H1 (cell line): ENCODE results near the gene CRYBG1. TPM values are rescaled to one million over a fixed set of nuclear protein-coding genes. Genes with fewer than 3 reads are reported as not detected.
A peak's percentile ranks its signal among the peaks of the same experiment; 100 is the strongest.

ENCODE experiments used
- CTCF ChIA-PET: fragments of 300-600 bp; sonication (Branson Sonifier 250); formaldehyde crosslinking; loops from one replicate; lab custom pipeline; 2021; ENCODE audit not compliant: partially characterized antibody; lab: Charles Lee
- POLR2A ChIA-PET: fragments of 300-600 bp; sonication (Branson Sonifier 250); formaldehyde crosslinking; loops from one replicate; lab custom pipeline; 2021; ENCODE audit warnings: inconsistent platforms; ENCODE audit not compliant: partially characterized antibody; lab: Charles Lee
- DNase-seq, 2 experiments: peaks; one replicate each; pipeline versions ENCODE4 v3.0.0 to v3.0.0-alpha.2; 2010 to 2022; ENCODE audit warnings: low spot score in 2 of 2, low read depth in 1 of 2, mixed read lengths in 1 of 2
- FAIRE-seq: peaks from 2 replicates; lab custom pipeline; 2011; peaks lifted over from hg19 to GRCh38; lab: Jason Lieb, UNC
- H2AFZ ChIP-seq: 2 replicates; pipeline ENCODE4 v1.8.1; 2012; ENCODE audit warnings: low read length, inconsistent platforms
- H2AK5ac ChIP-seq: 2 replicates; pipeline ENCODE4 v1.6.1; 2013; ENCODE audit warnings: low read depth, low read length
- H2BK120ac ChIP-seq: replicated peaks from 2 replicates; pipeline ENCODE3; 2013; ENCODE audit warnings: low read depth, low read length, inconsistent platforms
- H2BK12ac ChIP-seq: 2 replicates; pipeline ENCODE4 v1.6.1; 2013; ENCODE audit warnings: low read depth, low read length
- H2BK15ac ChIP-seq: 2 replicates; pipeline ENCODE4 v1.6.1; 2013; ENCODE audit warnings: low read length
- H2BK20ac ChIP-seq: 2 replicates; pipeline ENCODE4 v1.6.1; 2013; ENCODE audit warnings: low read length
- H2BK5ac ChIP-seq: 2 replicates; pipeline ENCODE4 v1.6.1; 2013; ENCODE audit warnings: low read depth, low read length
- H3K14ac ChIP-seq: 2 replicates; pipeline ENCODE4 v1.6.1; 2013; ENCODE audit warnings: inconsistent platforms; ENCODE audit not compliant: insufficient read length
- H3K18ac ChIP-seq: 2 replicates; pipeline ENCODE4 v1.6.1; 2013; ENCODE audit warnings: low read length; ENCODE audit errors: extremely low read depth
- H3K23ac ChIP-seq: 2 replicates; pipeline ENCODE4 v1.6.1; 2013; ENCODE audit warnings: inconsistent platforms; ENCODE audit not compliant: insufficient read length
- H3K23me2 ChIP-seq: 2 replicates; pipeline ENCODE4 v1.6.1; 2013; ENCODE audit warnings: low read depth, low read length
- H3K27ac ChIP-seq: 2 replicates; pipeline ENCODE4 v1.6.1; 2011; ENCODE audit warnings: low read depth, low read length, inconsistent platforms
- H3K27me3 ChIP-seq, 4 experiments: replicated peaks in 1 of 4; 1 replicate in 1 of 4; 2 replicates in 3 of 4; pipeline versions ENCODE4 v1.6.1 to v1.8.1; 2011 to 2013; ENCODE audit warnings: low read length in 3 of 4, mild to moderate bottlenecking in 3 of 4, inconsistent platforms in 2 of 4, mixed read lengths in 2 of 4, moderate library complexity in 1 of 4; ENCODE audit not compliant: control insufficient read depth in 3 of 4, insufficient read depth in 3 of 4; ENCODE audit errors: extremely low read depth in 1 of 4
- H3K36me3 ChIP-seq, 4 experiments: 2 replicates each; pipeline versions ENCODE4 v1.6.1 to v1.8.1; 2011 to 2013; ENCODE audit warnings: mild to moderate bottlenecking in 4 of 4, low read length in 3 of 4, moderate library complexity in 2 of 4, control low read depth in 1 of 4, inconsistent platforms in 1 of 4; ENCODE audit not compliant: insufficient read depth in 4 of 4, control insufficient read depth in 2 of 4
- H3K4ac ChIP-seq: replicated peaks from 2 replicates; pipeline ENCODE3; 2013; ENCODE audit warnings: low read length, low read depth, mixed read lengths, inconsistent platforms; ENCODE audit not compliant: insufficient read length
- H3K4me1 ChIP-seq, 4 experiments: replicated peaks in 1 of 4; 1 replicate in 1 of 4; 2 replicates in 3 of 4; pipeline versions ENCODE4 v1.6.1 to v1.8.1; 2011 to 2013; ENCODE audit warnings: low read length in 3 of 4, inconsistent platforms in 2 of 4, mixed read lengths in 1 of 4; ENCODE audit not compliant: insufficient read depth in 4 of 4, control insufficient read depth in 3 of 4
- H3K4me2 ChIP-seq, 2 experiments: 2 replicates each; pipeline versions ENCODE4 v1.6.1 to v1.8.1; 2011 to 2013; ENCODE audit warnings: low read depth in 2 of 2, low read length in 2 of 2, control low read depth in 1 of 2, inconsistent platforms in 1 of 2, mild to moderate bottlenecking in 1 of 2; ENCODE audit not compliant: insufficient read depth in 1 of 2
- H3K4me3 ChIP-seq, 4 experiments: fragments of 200-600, 300-600 bp in 1 of 4; sonication (generic), shearing (Covaris generic), sonication (Bioruptor Twin) in 1 of 4; 2 replicates each; pipeline versions ENCODE4 v1.5.1 to v1.8.1; 2011 to 2016; ENCODE audit warnings: low read length in 4 of 4, low read depth in 3 of 4, control low read depth in 2 of 4, inconsistent platforms in 2 of 4, mild to moderate bottlenecking in 2 of 4, mixed read lengths in 1 of 4, moderate library complexity in 1 of 4; ENCODE audit not compliant: insufficient read depth in 2 of 4; ENCODE audit errors: extremely low read depth in 1 of 4
- H3K56ac ChIP-seq: replicated peaks from 2 replicates; pipeline ENCODE3; 2013; ENCODE audit warnings: low read depth, mild to moderate bottlenecking, mixed read lengths, low read length, inconsistent platforms; ENCODE audit not compliant: insufficient read length
- H3K79me1 ChIP-seq: 2 replicates; pipeline ENCODE4 v1.6.1; 2013; ENCODE audit warnings: low read depth, low read length, control low read depth
- H3K79me2 ChIP-seq, 2 experiments: 2 replicates each; pipeline versions ENCODE4 v1.6.1 to v1.8.1; 2012 to 2013; ENCODE audit warnings: low read length in 2 of 2, mild to moderate bottlenecking in 2 of 2, inconsistent platforms in 1 of 2; ENCODE audit not compliant: insufficient read depth in 2 of 2, control insufficient read depth in 1 of 2
- H3K9ac ChIP-seq, 4 experiments: replicated peaks in 1 of 4; 1 replicate in 1 of 4; 2 replicates in 3 of 4; pipeline versions ENCODE4 v1.6.1 to v1.8.1; 2011 to 2013; ENCODE audit warnings: low read depth in 3 of 4, low read length in 3 of 4, control low read depth in 2 of 4, mild to moderate bottlenecking in 2 of 4, moderate library complexity in 2 of 4, inconsistent platforms in 1 of 4; ENCODE audit errors: extremely low read depth in 1 of 4
- H3K9me3 ChIP-seq, 2 experiments: 2 replicates each; pipeline versions ENCODE4 v1.6.1 to v1.8.1; 2012 to 2013; ENCODE audit warnings: mild to moderate bottlenecking in 2 of 2, moderate library complexity in 2 of 2, control low read depth in 1 of 2, inconsistent platforms in 1 of 2, low read depth in 1 of 2, low read length in 1 of 2, mixed read lengths in 1 of 2; ENCODE audit not compliant: insufficient read depth in 2 of 2
- H4K20me1 ChIP-seq, 2 experiments: replicated peaks in 1 of 2; 2 replicates each; pipeline versions ENCODE3 to v1.8.1; 2011 to 2013; ENCODE audit warnings: inconsistent platforms in 2 of 2, low read length in 2 of 2, mild to moderate bottlenecking in 1 of 2; ENCODE audit not compliant: insufficient read depth in 2 of 2, control insufficient read depth in 1 of 2
- H4K5ac ChIP-seq: 2 replicates; pipeline ENCODE4 v1.6.1; 2013; ENCODE audit warnings: low read length, low read depth, mixed read lengths, inconsistent platforms; ENCODE audit not compliant: insufficient read length
- H4K8ac ChIP-seq: 2 replicates; pipeline ENCODE4 v1.8.0; 2013; ENCODE audit warnings: mild to moderate bottlenecking, moderate library complexity, low read length, inconsistent platforms; ENCODE audit not compliant: insufficient read depth; ENCODE audit errors: extremely low read depth
- H4K91ac ChIP-seq: replicated peaks from 2 replicates; pipeline ENCODE3; 2013; ENCODE audit warnings: low read length, mixed read lengths, inconsistent platforms; ENCODE audit not compliant: insufficient read length
- BCL11A ChIP-seq, 2 experiments: IDR thresholded peaks; one replicate each; pipeline ENCODE4 v1.6.1; 2011; ENCODE audit warnings: low read depth in 2 of 2, low read length in 2 of 2, mild to moderate bottlenecking in 2 of 2
- GTF2F1 ChIP-seq: IDR thresholded peaks from 2 replicates; pipeline ENCODE4 v1.6.1; 2012; ENCODE audit warnings: low read depth, low read length, improper control_type of control experiment, borderline replicate concordance
- KDM1A ChIP-seq: fragments of 200-600, 300-600 bp; sonication (generic); IDR thresholded peaks from 2 replicates; pipeline ENCODE4 v1.7.1; 2016; ENCODE audit warnings: mild to moderate bottlenecking, low read length, borderline replicate concordance
- RFX5 ChIP-seq: IDR thresholded peaks from 2 replicates; pipeline ENCODE4 v1.6.1; 2011; ENCODE audit warnings: low read depth, low read length, improper control_type of control experiment, borderline replicate concordance
- RNF2 ChIP-seq: fragments of 200-900, 300-1000 bp; sonication (generic); IDR thresholded peaks from 2 replicates; pipeline ENCODE4 v1.7.1; 2016; ENCODE audit warnings: borderline replicate concordance, low read depth, mild to moderate bottlenecking, antibody characterized with exemption, low read length; ENCODE audit not compliant: poor library complexity, severe bottlenecking; ENCODE audit errors: missing control alignments
- whole genome bisulfite sequencing, 2 experiments: shearing (Covaris generic) in 1 of 2; methylation state at CpG; one replicate each; pipeline versions ENCODE4 v1.1.6 to v1.1.7; 2013 to 2015; ENCODE audit warnings: low lambda C conversion rate in 2 of 2, mixed read lengths in 2 of 2, inconsistent platforms in 1 of 2, low coverage in 1 of 2, missing lambda C conversion rate in 1 of 2; ENCODE audit not compliant: insufficient replicate concordance in 2 of 2, insufficient coverage in 1 of 2, insufficient read length in 1 of 2; ENCODE audit errors: extremely low coverage in 1 of 2, missing lambda C conversion rate in 1 of 2; 5-methylcytosine and 5-hydroxymethylcytosine counted together
- polyA plus RNA-seq, 7 experiments: library from polyadenylated mRNA; depleted of rRNA in 3 of 7; stranded (reverse) in 5 of 7; unstranded in 2 of 7; fragments of >200 nt in 5 of 7; fragments of 200-250 nt in 2 of 7; gene quantifications; 1 replicate in 5 of 7; 2 replicates in 1 of 7; 4 replicates in 1 of 7; pipeline versions ENCODE4 v1.2.1 to v1.2.3, GENCODE V29; 2011 to 2013; ENCODE audit warnings: missing spikeins in 2 of 7, mixed read lengths in 2 of 7
- total RNA-seq: library from RNA; stranded (reverse); fragmentation: NEBNext Ultra II Directional; extraction: Animal tissue kit (Norgen Biotek cat#: 25700); gene quantifications from 2 replicates; pipeline ENCODE4 v1.2.1, GENCODE V29; 2021
- TF ChIP-seq, protein P1 (sequence below): IDR thresholded peaks from 2 replicates; pipeline ENCODE4 v1.6.1; 2012; ENCODE audit warnings: low read length, inconsistent platforms
- TF ChIP-seq, protein P2 (sequence below): IDR thresholded peaks from 2 replicates; pipeline ENCODE4 v1.6.1; 2011; ENCODE audit warnings: low read depth, mild to moderate bottlenecking, low read length; ENCODE audit not compliant: insufficient read depth

Gene CRYBG1
- total and polyA plus RNA-seq, 2 of the 8 experiments (the other 6 are each of a cell fraction or from before 2014, with no cell fraction given), result 2.2 to 11.6 TPM

DNA sequence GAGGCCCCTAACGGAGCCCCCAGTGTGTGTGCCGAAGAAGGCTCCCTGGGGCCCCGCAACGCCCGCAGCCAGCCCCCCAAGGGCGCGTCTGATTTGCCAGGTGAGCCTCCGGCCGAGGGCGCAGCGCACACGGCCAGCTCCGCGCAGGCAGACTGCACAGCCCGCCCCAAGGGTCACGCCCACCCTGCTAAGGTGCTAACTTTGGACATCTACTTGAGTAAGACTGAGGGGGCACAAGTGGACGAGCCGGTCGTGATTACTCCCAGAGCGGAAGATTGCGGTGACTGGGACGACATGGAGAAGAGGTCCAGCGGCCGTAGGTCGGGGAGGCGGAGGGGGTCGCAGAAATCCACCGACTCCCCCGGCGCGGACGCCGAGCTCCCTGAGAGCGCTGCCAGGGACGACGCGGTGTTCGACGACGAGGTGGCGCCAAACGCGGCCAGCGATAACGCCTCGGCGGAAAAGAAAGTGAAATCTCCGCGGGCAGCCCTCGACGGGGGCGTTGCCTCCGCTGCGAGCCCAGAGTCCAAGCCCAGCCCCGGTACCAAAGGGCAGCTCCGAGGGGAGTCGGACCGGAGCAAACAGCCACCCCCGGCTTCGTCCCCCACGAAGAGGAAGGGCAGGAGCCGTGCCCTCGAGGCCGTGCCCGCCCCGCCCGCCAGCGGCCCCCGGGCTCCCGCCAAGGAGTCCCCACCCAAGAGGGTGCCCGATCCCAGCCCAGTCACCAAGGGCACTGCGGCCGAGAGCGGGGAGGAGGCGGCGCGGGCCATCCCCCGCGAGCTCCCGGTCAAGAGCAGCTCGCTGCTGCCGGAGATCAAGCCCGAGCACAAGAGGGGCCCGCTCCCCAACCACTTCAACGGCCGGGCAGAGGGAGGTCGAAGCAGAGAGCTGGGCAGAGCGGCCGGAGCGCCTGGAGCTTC, 151.8 kb downstream of the CRYBG1 start:
- H3K9ac ChIP-seq, result peak overlapping the region in 1 of 4 experiments; percentile 25; a peak in 2 of 7 replicates
- WGBS, 2 experiments, result 4% methylated on average over 61 of the region's 90 CpGs; no CpG with 5 or more reads in 1 of the 2 experiments
- TF ChIP-seq BCL11A (IDR thresholded peaks at IDR 0.05; ENCODE audit: low read depth in 2 of 2, low read length in 2 of 2), result no peak
- TF ChIP-seq RNF2, result peak; percentile 36
- TF ChIP-seq, protein P1, sequence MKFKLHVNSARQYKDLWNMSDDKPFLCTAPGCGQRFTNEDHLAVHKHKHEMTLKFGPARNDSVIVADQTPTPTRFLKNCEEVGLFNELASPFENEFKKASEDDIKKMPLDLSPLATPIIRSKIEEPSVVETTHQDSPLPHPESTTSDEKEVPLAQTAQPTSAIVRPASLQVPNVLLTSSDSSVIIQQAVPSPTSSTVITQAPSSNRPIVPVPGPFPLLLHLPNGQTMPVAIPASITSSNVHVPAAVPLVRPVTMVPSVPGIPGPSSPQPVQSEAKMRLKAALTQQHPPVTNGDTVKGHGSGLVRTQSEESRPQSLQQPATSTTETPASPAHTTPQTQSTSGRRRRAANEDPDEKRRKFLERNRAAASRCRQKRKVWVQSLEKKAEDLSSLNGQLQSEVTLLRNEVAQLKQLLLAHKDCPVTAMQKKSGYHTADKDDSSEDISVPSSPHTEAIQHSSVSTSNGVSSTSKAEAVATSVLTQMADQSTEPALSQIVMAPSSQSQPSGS, result no peak
- TF ChIP-seq, protein P2, sequence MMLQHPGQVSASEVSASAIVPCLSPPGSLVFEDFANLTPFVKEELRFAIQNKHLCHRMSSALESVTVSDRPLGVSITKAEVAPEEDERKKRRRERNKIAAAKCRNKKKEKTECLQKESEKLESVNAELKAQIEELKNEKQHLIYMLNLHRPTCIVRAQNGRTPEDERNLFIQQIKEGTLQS, result no peak
- TF ChIP-seq RFX5, result no peak
- no peak for TF ChIP-seq KDM1A
- no peak for TF ChIP-seq GTF2F1

More for the DNA sequence above, 151.8 kb downstream of the CRYBG1 start:
- FAIRE-seq, result no peak
- Histone ChIP-seq H4K8ac (peak overlapping the region; percentile 48), H2AK5ac (no peak overlapping the region), H2BK5ac (no peak overlapping the region), H2AFZ (0 out of 2 replicates have a peak overlapping the region, but pooled peaks have one; percentile 38), H2BK12ac (no peak overlapping the region), H4K91ac (peak overlapping the region; percentile 20), H3K27ac (no peak overlapping the region), H3K18ac (0 out of 2 replicates have a peak overlapping the region, but pooled peaks have one; percentile 14), H3K36me3 (no peaks in the 10 kb centered on the region), H3K4me1 (peaks cover 0 to 11% (median 4%) of the 10 kb centered on the region in 4 experiments), H3K79me2 (no peaks in the 10 kb centered on the region), H3K14ac (no peak overlapping the region), H3K9me3 (no peaks in the 10 kb centered on the region), H3K4ac (no peak overlapping the region), H3K4me2 (peak overlapping the region; percentile 92), H3K56ac (no peak overlapping the region), H3K23ac (no peak overlapping the region), H2BK20ac (no peak overlapping the region), H4K5ac (no peak overlapping the region), H3K23me2 (peaks cover 19% of the 10 kb centered on the region), H4K20me1 (no peaks in the 10 kb centered on the region), H3K4me3 (peak overlapping the region; percentile 37 to 69 (median 56)), H3K27me3 (peaks cover 24 to 57% (median 55%) of the 10 kb centered on the region in 4 experiments), H2BK15ac (no peak overlapping the region; the same call in 1 of the 2 replicates), H3K79me1 (no peaks in the 10 kb centered on the region), H2BK120ac (no peak overlapping the region)
- ChIA-PET POLR2A (interaction anchor here (0.6 to 1.4 kb wide), 3 partner anchors 187 to 1567 kb away, joined by 3 to 5 read pairs (median 4); partner anchors contain the start of gene ATG5), CTCF (interaction anchor here (0.8 to 5.1 kb wide), 21 partner anchors 10 to 548 kb away, joined by 3 to 29 read pairs (median 4); partner anchors contain the start of gene CRYBG1)
- peak in 1 of 2 experiments; percentile 79 for DNase-seq
